ENCODE results near the gene PDSS2.

Gene PDSS2

GRCh38 chr6:107357842-107358241 is 101.5 kb downstream of the PDSS2 start:
- no peak for DNase-seq

DNA sequence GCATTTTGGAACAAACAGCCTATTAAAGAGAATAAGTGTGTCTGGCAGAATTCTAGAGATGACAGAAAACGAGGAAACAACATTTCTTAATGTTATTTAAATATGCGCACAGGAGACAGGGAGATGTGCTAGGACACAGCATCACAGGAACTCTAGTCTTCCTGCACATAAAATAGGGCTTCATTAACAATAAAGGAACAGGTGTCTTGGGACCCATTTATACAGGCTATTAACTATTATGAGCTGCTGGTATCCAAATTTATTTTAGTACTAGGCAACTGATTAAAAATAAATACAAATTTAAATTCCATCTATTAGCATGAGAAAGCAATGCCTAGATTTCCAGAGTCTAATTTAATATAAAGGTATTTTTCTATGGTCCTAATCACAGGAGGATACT is 102.3 kb downstream of the PDSS2 start:
- DNase-seq, result no peak

- no peak for DNase-seq
Observed at GRCh38 chr6:107355659-107356058, 103.7 kb downstream of the PDSS2 start.

GRCh38 chr6:107354451-107354850 is 104.9 kb downstream of the PDSS2 start:
- DNase-seq, result no peak

DNA sequence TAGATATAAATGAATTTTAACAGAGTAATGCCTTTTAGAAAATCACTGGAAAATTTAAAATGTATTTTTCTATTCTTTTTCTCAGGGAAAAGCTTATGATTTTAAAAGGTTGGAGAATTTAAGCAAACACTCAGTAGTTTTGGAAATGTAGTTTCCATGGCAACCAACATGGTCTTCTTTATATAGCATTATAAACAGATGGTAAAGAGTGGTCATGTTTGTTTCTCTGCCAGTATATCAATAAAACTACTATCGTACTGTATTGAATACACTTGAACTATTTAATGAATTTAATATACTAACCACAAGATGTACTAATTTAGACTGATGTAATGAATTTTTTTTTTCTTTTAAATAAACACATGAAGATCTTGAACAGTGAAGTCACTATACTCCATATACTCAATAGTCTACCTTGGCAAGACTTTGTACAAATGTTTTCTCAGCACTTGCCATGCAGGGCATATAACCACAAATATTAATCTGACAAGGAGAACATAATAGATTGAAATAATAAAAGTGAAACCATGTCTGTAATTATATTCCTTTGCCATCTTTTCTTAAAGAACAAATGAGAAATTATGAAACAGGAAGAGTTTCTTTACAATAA is 105.5 kb downstream of the PDSS2 start:
- no peak for DNase-seq

DNA sequence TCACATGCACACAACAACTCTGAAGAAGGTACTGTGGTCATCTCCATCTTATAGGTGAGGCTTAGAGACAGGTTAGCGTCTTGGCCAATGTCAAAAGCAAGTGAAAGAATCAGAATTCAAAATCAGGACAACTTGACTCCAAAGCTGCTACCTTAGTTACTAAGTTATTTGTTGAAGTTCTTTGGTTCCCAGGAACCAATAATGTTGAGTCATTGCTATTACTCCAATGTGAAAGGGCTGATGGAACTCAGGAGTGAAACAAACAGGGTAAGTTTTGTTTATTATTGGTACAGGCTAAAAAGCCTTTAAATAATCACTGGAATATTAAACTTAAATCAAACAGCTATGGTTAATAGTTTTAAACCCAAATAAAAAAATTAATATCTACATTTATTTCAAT is 111.1 kb downstream of the PDSS2 start:
- DNase-seq, result no peak

DNA sequence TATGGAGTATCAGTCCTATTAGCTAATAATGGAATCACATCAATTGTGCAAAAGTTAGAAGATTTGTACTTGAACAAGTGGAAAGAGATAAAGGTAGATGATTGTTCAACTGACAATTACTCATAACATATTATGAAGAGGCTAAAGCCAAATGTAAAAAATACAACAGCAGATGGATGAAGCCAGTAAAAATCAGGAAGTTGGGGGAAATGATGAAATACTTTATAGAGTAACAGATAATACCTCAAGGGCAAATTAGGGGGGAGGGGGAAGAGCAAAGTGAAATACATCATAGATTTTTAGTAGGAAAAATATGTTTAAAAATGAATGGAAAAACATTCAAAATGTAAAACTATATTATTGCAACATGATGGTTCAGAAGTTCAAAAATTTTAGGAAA is 114.0 kb downstream of the PDSS2 start:
- DNase-seq, result no peak

DNA sequence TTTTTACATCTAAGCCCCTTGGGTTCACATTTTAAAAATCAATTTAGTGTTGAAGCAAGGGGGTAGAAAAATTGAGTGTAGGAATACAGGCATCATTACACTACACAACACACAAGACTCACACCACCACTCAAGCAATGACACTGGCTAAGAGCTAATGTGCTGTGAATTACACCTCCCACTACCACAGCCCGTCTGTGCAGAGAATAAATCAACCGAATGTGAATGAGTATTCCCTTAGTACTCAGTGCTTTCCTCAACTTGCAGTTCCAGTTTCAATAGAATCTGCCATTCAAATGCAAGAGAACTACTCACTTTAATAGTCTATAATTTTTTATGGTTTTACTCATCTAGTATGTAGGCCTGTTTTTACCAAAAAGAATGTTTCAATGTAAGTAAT is 114.4 kb downstream of the PDSS2 start:
- DNase-seq, result no peak

GRCh38 chr6:107344383-107344782 is 115.0 kb downstream of the PDSS2 start:
- no peak for DNase-seq

DNA sequence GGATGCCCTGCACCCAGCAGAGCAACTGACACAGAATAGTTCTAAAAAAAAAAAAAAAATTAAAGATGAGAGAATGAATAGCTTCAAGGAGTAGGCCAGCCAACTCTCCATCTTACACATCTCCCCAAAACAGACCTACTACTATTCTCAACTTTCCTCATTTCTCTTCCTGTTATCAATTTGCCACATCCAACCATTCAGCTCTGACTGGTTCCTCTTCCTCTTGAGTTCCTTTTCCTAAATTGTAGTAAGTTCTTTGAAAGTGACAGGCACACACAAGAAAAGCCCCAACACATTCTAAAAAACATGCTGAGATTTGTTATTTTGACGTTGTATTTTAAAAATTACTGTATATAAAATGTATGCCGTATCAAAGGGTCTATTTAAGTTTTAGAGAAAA is 117.2 kb downstream of the PDSS2 start:
- DNase-seq, result no peak

- DNase-seq, result no peak
Observed at GRCh38 chr6:107340881-107341280, 118.5 kb downstream of the PDSS2 start.

DNA sequence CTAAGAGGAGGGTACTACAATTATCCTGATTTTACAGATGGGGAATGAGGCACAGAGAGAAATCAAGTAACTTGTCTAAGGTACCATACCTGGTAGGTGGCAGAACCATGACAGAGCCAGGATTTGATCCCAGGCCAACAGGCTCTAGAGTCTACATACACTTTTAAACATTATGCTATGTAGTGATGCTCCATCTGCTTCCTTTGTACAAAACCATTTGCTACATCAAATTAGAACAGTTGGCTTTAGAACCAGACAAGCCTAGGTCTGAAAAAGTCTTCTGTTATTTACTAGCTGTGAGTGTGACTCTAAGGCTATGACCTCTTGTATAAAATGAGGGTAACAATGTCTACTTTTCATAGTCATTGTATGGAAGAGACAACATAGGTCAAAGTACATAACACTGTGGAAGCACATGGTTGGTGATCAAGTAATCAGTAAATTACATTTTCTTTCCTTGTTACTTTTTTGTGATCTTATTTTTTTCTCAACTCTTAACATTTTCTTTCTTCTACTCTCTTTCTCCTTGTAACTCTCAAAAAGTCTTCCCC is 122.1 kb downstream of the PDSS2 start:
- DNase-seq, result no peak

DNA sequence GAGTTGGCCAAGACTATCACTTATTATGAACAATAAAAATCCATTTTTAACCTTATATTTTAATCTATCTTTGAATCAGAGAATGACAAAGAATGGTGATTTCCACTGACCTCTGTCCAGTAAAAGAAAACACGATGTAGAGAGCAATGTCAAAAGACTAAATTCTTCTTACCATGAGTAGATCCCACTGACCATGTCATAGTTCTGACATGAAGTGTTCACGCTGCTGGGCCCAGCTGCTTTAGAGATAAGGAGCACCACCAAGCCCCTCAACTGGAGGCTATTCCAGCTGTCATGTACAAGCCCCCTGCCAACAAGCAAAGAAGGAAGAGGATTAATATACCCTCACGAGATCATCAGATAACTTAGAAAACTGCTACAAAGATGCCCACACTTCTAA is 125.3 kb downstream of the PDSS2 start:
- DNase-seq, result no peak

DNA sequence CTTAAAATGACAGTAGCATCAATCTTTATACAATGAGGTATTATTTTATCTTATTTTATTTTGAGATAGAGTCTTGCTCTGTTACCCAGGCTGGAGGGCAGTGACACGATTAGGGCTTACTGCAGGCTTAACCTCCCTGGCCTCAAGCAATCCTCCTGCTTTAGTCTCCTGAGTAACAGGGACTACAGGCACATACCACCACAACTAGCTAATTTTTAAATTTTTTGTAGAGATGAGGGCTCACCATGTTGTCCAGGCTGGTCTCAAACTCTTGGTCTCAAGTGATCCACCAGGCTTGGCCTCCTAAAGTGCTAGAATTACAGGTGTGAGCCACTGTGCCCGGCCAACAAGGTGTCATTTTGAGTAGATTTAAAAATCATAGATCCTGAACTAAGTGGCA is 125.9 kb downstream of the PDSS2 start:
- no peak for DNase-seq

- no peak for DNase-seq
Observed at GRCh38 chr6:107331409-107332386, 127.7 kb downstream of the PDSS2 start.

DNA sequence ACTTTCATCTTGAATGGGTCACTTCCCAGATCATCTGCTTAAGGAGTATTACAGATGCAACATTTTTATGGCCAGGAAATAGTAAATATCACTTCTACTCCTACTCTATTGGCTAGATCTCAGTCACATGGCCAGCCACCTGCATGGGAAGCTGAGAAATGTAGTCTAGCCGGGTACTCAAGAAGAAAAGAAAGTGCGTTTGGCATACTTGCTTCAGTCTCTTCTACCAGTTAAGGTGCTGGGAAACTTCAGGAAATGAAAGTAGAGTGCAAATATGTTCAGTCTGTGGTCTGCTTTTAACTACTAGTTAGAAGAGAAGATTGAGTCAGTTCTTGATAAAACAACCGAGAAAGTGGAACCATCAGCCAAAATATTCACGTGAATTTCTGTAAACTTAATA is 129.2 kb downstream of the PDSS2 start:
- no peak for DNase-seq

DNA sequence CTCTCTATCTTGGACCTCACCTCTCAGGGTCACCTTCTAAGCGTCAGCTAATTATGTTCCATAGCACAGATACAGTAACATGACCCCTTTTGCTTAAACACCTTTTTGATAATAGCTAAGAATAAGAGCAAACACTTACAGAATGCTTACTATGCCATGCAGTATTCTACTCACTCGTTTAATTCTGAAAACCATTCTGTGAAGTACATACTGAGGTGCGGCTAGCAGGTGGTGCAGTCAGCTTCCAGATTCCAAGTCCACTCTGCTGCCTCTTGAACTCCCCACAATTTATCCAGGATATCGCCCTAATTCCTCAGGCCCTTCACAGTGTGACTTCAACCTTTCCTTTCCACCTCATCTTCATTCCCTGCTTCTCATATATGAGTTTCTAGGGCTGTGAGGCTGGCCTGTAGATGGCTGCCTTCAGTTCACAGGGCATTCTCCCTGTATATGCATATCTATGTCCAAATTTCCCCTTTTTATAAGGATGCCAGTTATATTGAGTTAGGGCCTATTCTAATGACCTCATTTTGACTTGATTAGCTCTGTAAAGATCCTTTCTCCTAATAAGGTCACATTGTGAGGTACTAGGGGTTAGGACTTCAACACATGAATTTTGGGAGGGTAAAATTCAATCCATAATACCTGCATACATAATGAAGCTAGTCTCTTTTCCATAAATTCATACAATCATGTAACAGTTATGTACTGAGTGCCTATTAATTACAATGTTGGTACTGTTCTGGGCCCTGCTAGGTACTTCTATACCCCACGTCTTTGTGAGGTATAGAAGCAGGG is 130.1 kb downstream of the PDSS2 start:
- DNase-seq, result no peak

GRCh38 chr6:107328081-107328480 is 131.3 kb downstream of the PDSS2 start:
- DNase-seq, result no peak

- DNase-seq, result no peak
Observed at GRCh38 chr6:107323133-107323785, 136.1 kb downstream of the PDSS2 start.

DNA sequence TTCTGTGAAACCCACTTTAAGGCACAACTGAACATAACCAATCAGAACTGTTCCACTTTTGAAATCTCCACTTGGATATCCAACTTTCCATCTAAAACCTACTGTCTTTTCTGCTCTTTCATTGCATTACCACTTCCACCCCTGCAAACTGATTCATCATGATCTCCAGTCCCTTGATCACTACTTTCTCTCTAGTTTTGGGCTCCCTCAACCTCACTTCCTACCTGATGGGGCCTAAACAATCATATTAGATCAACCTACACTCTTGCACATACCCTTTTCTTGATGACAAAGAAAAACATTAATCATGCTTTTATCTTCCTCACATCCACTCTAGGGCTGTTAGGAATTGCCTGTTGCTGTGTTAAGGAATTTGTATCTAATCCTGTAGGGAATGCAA is 137.6 kb downstream of the PDSS2 start:
- DNase-seq, result no peak

DNA sequence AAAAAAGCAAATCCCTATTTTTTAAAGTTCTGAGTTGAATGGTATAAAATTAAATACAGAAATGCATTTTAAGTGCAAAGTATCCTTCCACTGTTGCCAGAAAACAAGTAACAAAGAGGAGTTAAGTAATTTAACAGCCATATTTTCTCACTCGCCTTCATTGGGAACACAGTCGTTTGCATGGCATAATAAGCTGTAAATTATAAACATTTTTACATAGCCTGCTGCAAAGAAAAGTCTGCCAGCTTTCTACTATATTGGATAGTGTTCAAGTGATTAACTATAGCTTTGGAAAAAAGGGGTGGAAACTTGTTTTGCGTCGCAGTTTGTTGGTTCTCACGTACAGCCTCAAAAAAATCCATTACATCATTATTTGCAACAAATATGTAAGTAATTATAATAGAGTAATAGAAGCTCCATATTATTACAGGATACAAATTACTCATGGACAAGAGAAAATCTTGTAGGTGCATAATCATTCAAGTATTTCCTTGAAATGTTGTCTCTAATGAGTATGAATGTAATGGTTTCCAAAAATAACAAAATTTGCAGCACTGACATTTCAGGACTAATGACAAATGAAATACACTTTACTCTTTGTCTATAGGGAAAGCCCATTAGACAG is 139.3 kb downstream of the PDSS2 start:
- no peak for DNase-seq

DNA sequence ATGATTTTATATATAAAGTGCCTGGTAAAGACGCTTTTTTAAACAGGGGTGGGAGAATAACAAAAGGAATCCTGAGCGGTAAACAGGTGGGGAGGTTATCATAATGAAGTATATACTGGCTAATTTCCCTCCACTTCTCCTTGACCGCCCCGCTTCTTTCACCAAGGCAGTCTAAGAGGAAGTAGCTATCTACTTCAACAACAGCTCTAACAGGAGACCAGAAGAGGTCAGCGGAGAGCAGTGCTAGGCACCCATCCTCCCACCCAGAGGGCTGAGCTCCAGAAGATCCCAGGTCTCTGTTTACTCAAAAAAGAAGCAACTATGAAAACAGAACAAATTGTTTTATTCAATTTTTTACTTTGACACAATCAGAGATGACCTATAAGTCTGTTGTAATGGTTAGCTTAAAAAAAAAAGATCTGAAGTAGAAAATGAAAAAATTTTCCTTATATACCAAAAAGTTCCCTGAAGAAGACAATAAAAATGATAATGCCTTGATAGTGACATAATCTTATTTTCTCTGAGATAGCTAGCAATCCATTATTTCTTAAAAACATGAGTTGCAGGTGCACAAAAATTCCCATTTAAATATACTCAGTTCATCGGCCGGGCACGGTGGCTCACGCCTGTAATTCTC is 141.1 kb downstream of the PDSS2 start:
- peak; percentile 7 for DNase-seq
